Fibroblast of mammary gland (primary cell): Measurements from ENCODE around the gene PLPPR1.

ENCODE experiments used
- DNase-seq: peaks from one replicate; pipeline ENCODE4 v3.0.0-alpha.2; 2010; ENCODE audit warnings: low read depth
- H3K4me3 ChIP-seq: 2 replicates; pipeline ENCODE4 v1.5.1; 2011; ENCODE audit warnings: low read depth, mild to moderate bottlenecking, low read length, moderate library complexity; ENCODE audit not compliant: control insufficient read depth
- TF ChIP-seq, protein P1 (sequence below): conservative IDR thresholded peaks from 2 replicates; pipeline ENCODE4 v1.5.1; 2011; ENCODE audit warnings: low read depth, low read length, inconsistent platforms; ENCODE audit not compliant: control insufficient read depth, insufficient read depth

PLPPR1 gene

DNA sequence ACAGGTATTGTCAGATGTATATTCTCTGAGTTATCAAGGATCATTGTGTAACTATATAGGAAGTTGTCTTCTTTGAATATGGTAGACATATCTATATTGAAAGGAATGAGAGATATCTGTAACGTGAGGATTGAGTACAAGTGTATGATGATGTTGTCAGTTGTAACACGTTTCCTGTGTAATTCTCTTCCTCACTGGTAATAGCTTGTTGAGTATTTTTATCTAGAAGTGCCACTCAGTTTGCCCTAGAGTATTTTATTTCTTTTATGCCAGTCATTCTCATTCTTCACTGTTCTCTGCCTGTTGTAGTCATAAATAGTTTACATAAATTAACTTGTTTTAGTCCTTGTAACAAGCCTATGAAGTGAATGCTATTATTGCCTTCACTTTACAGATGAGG lies 184.1 kb downstream of the PLPPR1 start:
- H3K4me3 ChIP-seq: no peak overlapping the region
- DNase-seq: no peak
- TF ChIP-seq, protein P1, sequence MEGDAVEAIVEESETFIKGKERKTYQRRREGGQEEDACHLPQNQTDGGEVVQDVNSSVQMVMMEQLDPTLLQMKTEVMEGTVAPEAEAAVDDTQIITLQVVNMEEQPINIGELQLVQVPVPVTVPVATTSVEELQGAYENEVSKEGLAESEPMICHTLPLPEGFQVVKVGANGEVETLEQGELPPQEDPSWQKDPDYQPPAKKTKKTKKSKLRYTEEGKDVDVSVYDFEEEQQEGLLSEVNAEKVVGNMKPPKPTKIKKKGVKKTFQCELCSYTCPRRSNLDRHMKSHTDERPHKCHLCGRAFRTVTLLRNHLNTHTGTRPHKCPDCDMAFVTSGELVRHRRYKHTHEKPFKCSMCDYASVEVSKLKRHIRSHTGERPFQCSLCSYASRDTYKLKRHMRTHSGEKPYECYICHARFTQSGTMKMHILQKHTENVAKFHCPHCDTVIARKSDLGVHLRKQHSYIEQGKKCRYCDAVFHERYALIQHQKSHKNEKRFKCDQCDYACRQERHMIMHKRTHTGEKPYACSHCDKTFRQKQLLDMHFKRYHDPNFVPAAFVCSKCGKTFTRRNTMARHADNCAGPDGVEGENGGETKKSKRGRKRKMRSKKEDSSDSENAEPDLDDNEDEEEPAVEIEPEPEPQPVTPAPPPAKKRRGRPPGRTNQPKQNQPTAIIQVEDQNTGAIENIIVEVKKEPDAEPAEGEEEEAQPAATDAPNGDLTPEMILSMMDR: no peak

DNA sequence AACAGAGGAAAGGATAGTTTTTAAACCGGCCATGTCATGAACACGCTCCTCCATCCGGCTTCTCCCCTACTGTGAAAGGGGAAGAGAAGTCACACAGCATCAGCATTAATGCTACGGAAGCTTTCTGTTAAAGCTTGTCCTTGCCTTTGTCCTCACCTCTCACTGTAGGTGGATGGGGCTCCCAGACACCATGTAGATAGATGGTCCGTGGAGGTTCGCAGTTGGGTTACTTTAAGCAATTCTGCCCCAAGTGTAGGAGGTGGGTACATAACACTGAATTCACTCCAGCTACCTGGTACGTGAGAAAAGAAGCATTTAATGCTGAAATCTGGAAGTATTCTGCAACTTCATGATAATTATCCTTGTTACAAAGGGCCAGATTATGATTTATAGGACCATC lies 190.5 kb downstream of the PLPPR1 start:
- no peak overlapping the region for H3K4me3 ChIP-seq
- TF ChIP-seq, protein P1: no peak
- DNase-seq: no peak

DNA sequence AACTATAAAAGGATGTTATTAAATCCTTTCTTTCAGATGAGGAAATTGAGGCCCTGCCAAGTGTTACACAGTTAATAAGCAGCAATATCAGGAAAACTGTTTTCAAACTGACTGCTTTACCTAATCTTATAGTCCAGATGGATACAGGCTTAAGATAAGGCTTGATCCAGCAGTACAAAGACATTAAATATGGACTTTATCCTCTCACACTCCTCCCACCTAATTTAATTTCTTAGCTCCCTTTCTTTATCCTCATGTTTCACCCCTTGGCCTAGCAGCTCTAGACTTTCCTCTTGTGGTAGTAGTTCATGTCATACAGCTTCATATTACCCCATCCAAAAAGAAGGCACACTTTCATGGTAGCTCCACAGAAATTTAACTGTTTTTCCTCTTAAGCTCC lies 191.8 kb downstream of the PLPPR1 start:
- H3K4me3 ChIP-seq: no peak overlapping the region
- no peak for DNase-seq
- TF ChIP-seq, protein P1: no peak

DNA sequence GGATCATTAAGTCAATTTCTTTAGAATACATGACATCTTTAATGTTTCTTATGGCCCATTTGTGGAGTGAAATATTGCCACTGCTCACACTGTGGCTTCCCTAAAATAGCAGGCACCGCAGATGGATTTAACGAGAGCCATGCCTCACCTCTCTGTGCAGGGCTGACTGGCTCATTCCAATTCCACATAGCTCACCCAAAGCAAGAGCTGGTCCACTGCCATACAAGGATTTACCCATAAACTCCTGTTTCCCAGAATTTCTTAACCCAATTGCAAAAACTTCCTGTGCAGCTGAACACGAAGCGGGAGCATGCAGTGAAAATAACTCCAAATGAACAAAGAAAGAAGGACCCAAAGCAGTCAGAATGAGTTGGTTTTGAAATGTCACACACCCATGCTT lies 196.7 kb downstream of the PLPPR1 start:
- no peak overlapping the region for H3K4me3 ChIP-seq
- DNase-seq: no peak

DNA sequence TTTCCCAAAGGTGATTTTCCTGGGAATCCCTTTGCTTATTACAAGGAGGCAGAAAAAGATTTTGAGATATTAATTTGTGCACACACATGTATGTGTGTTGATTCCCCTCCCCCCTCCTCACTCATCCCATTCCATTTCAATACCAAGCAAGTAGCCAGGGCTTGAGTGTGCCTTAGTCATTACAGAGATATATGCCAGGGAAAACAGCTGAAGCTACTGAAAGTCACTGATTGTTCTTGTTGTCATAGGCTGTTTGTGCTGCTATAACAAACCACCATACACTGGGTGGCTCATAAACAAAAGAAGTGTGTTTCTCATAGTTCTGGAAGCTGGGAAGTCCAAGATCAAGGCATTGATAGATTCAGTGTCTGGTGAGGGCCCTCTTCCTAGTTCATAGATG lies 197.6 kb downstream of the PLPPR1 start:
- H3K4me3 ChIP-seq: no peak overlapping the region
- TF ChIP-seq, protein P1: no peak
- DNase-seq: no peak

More for the DNA sequence above, 196.7 kb downstream of the PLPPR1 start:
- TF ChIP-seq, protein P1: no peak

DNA sequence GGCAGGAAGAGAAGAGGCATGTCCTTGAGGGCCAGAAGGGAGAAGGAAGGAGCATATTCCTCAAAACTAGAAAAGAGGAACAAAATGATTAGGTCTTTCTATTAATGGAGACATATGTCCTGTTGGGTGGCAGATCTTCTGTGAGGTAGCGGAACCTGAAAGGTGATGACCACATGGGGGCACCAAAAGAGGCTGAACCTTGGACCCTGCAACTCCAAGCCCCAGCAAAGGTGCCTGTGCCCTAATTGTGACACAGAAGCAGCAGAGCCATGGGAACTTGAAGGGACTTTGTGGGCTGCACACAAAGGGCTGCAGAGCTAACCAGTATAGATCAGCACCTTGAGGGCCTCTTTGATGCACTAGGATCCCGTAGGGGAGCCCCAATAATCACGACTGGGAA lies 198.3 kb downstream of the PLPPR1 start:
- TF ChIP-seq, protein P1: no peak
- no peak overlapping the region for H3K4me3 ChIP-seq
- no peak for DNase-seq

DNA sequence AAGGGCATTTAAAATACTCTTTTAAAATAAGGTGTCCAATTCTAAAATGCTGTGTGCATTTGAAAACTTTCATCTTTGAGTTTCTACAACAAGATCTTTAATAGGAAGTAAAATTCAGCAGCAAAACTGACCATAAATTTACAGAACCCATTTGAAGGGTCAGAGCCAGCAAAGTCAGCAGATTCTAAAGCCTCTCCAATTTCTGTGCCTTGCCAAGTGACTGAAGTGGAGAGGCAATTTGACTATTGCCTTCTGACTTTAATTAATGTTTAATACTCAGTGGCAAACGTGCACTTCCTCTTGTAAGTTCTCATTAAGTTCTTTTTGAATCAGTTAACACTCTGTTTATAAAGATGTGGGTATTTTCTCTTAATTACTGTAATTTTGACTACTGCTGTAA lies 201.1 kb downstream of the PLPPR1 start:
- TF ChIP-seq, protein P1: no peak
- H3K4me3 ChIP-seq: no peak overlapping the region
- DNase-seq: no peak
